Hematopoietic multipotent progenitor cell (in vitro differentiated cells): ENCODE measurements around the gene ACP5. TPM values are rescaled to one million over a fixed set of nuclear protein-coding genes. Genes with fewer than 3 reads are reported as not detected.

Source experiments
- DNase-seq, 3 donors: peaks; one replicate each; pipeline ENCODE4 v3.0.0-alpha.2; 2011 to 2015; ENCODE audit warnings: low read depth in 2 of 3, low spot score in 2 of 3
- total RNA-seq: library from RNA; depleted of rRNA; stranded (reverse); fragments of >200 nt; gene quantifications from one replicate; pipeline ENCODE4 v1.2.3, GENCODE V29; 2012

The ACP5 gene
- total RNA-seq, 1 donor, result 18.0 TPM

DNA sequence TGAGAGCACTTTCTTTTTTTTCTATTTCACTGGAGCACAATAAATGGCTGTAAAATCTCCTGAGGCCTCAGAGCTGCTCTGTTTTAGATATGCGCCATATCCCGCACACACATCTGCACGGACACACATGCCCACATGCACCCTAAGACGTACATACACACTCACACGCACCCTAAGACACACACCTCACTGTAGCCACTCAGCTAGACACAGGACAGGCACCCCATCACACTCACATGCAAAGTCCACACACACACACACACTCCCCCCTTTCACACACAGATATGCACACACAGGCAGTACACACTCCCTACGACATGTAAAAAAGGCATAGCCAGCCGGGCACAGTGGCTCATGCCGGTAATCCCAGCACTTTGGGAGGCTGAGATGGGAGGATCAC, 27.2 kb downstream of the ACP5 start:
- DNase-seq, result no peak

DNA sequence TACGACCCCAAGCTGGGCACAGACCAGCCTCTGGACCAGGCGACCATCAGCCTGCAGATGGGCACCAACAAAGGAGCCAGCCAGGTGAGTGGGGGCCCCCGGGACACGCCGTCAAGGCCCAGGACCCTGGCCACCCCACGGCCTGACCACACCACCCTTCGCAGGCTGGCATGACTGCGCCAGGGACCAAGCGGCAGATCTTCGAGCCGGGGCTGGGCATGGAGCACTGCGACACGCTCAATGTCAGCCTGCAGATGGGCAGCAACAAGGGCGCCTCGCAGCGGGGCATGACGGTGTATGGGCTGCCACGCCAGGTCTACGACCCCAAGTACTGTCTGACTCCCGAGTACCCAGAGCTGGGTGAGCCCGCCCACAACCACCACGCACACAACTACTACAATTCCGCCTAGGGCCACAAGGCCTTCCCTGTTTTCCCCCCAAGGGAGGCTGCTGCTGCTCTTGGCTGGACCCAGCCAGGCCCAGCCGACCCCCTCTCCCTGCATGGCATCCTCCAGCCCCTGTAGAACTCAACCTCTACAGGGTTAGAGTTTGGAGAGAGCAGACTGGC, 28.0 kb downstream of the ACP5 start:
- DNase-seq, result no peak

DNA sequence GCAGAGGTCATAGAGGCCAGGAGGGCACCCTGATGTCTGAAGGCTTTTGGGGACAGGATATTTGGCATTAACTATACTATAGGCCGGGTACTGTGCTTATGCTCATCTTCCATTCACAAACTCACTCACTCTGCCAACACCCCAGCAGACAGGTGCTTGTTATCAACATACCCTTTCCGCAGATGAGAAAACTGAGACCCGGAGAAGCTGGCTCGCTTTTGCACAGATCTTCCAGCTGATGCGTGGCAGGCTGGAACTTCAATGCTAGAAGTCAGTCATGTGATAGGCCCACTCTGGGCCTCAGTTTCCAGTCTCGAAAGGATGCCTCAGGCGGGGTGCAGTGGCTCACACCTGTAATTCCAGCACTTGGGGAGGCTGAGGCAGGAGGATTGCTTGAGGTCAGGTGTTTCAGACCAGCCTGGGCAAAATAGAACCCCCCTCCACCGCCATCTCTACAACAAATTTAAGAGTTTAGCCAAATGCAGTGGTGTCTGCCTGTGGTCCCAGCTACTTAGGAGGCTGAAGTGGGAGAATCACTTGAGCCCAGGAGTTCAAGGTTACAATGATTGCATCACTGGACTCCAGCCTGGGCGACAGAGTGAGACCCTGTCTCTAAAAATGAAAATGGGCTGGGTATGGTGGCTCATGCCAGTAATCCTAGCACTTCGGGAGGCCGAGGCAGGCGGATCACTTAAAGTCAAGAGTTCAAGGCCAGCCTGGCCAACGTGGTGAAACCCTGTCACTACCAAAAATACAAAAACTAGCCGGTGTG, 29.3 kb downstream of the ACP5 start:
- DNase-seq, result no peak

DNA sequence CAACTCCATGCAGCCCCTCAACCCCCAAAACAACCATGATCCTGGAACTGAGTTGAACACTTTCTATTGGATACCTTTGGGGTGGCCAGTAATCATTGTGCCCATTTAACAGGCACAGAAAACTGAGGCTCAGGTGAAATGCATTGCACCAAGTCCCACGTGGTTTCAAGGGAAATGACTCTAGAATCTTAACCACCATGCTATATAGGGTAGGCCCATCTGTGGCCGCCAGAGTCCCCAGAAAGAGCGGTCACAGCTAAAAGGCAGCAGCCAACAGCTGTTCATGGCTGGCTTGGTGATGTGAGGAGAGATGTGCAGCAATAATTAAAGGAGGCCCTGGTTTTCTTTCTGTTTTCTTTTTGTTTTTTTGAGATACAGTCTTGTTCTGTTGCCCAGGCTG, 36.2 kb downstream of the ACP5 start:
- DNase-seq, result no peak

DNA sequence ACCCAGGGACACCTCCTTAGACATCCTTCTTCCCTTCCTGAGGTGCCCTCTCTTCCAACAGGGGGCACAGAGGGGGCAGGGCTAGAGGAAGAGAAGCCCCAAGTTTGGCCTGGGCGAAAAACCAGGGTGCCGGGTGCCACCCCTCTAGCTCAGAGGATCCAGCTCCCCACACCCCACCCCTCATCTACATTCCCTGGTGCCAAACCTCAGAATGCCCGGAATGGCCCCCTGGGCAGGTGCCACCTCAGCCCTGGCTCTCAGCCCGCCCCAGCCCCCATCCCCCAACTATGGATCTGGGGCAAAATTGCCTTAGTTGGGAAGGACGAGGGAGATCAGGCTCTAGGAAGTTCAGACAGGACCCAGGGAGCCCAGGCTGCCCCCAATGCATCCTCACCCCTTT, 36.8 kb downstream of the ACP5 start:
- no peak for DNase-seq

DNA sequence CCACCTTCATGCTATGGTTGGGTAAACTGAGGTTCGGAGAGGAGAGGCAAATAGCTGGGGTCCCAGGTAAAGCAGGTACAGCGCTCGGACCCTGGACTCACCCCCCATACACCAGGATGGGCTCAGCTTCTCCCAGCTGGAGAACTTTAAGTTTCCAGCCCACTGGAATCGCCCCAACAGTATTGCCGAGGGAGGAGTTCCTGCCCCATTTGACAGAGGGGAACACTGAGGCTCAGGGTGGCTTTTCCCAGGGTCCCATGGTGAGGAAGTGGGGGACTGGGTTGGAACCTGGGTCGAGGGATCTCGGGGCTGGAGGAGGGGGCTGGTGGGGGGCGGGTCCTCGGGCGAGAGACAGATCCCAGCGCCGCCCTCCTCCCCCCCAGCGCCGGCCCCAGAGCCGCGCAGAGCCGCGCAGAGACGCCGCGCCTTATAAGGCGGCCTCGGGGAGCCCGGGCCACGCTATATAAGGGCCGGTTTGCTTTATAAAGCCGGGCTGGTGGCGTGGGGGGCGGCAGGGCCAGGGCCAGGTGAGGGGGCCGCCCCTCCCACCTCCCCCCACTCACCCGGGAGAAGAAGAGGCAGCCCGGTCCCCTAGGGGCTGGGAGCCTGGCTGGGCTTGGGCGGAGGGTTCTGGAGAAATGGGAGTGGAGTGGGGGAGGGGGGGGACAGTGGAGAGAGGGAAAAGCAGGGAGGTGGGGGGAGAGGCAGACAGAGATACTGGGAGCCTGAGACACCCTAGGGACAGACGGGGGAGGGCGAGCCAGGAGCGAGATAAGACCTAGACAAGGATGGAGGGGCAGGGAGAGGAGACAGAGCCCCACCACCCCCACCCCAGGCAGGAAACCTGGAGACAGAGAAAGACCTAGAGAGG, 37.7 kb downstream of the ACP5 start:
- no peak for DNase-seq

DNA sequence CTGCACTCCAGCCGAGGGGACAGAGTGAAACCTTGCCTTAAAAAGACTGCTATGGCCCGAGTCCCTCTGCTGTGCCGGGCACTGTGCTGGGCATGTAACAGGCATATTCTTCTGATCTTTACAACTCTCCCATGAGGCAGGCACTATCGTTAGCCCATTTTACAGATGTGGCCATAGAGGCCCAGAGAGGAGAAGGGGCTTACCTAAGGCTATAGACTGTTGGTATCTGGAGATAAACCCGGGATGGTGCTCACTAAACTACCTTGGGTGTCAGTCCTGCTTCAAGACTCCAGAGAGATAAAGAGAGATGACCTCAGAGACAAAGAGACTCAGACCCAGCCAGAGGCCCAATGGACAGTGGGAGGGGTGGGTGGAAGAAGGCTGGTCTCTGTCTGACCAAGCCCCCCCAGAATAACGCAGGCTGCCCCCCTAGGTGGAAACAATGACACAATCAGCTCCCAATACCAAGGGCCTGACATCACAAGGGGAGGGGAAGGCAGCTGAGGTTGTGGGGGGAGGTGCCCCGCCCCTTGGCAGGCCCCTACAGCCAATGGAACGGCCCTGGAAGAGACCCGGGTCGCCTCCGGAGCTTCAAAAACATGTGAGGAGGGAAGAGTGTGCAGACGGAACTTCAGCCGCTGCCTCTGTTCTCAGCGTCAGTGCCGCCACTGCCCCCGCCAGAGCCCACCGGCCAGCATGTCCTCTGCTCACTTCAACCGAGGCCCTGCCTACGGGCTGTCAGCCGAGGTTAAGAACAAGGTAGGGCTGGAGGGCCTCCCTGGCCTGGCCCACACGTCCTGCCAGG, 39.0 kb downstream of the ACP5 start, which contains the start of gene CNN1:
CNN1 (plus strand) TSS at position 620 of the 805 bp plus-strand sequence; CDS start at position 697, 77 bp downstream.
- peak in 2 of 3 donors; percentile 44 to 52 for DNase-seq

DNA sequence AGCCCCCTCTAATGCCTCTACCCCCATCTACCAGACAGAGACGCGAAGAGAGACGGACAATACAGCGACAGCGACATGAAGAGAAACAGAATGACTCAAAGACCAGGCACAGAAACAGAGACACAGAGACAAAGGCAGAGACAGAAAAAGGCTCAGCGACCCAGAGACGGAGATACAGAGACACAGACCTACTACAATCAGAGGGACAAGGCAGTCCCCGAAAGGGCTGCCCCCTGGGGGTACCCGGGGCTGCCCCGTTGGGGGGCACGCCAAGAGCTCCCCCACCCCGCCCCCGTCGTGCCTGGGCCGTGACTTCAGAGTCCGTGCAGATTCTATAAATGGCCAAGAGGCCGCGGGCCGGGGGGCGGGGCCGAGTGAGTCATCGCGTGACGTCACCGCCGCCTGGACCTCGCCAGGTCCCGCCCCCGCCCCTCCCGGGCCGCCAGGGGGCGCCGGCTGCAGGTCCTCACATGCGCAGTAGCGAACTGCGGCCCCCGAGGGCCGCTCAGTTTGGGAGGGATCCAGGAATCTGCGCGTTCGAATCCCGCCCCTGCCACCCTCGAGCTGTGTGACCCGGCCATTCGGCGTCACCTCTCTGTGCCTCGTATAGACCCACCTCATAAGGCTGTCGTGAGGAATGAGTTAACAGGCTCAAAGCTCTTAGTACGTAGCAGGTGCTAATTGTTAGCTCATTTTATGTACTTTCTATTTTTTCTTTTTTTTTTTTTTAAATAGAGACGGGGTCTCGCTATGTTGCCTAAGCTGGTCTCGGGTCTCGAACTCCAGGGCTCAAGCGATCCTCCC, 41.5 kb downstream of the ACP5 start:
- peak; percentile 73 to 86 (median 86) for DNase-seq

DNA sequence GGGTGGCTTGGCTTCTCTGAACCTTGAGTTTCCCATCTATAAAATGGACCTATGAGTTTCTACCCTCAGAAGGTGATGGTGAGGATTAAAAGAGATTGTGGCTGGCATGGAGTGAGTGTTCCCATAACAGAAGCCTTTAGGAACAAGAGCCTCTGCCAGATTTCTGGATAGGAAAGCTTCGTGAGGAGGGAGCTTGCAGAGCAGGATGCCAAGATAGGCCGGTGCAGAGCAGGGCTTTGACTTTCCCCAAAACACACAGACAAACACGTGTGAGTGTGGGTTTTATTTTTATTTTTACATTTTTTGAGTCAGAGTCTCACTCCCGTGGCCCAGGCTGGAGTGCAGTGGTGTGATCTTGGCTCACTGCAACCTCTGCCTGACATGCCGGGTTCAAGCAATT, 42.5 kb downstream of the ACP5 start:
- no peak for DNase-seq

DNA sequence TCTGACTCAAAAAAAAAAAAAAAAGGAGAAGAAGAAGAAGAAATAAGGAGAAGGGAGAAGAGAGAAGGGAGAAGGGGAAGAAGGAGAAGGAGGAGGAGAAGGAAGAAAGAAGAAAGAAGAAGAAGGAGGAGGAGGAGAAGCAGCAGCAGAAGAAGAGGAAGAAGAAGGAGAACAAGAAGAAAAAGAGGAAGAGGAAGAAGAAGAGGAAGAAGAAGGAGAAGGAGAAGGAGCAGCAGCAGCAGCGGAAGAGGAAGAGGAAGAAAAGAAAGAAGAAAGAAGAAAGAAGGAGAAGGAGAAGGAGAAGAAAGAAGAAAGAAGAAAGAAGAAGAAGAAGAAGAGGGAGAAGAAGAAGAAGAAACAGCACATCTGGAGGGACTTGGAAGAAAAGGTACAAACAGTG, 42.9 kb downstream of the ACP5 start:
- no peak for DNase-seq

DNA sequence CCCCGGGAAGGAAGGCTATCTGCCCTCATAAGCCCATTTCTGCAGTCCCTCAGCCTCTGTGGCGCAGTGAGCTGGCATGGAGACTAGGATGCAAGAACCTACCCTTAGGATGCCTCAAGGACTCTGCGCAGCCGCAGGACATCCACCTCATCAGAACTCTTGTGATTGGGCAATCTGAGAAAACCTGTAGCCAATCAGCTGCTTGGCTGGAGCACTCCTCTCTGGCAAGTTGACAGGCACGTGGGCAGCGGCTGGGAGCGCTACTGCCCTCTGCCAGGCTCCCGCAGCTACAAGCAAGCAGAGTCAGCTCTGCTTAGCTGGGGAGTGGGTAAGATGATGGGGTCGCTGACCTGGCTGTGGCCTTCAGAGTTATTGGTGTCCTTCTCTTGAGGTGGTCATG, 47.0 kb downstream of the ACP5 start:
- DNase-seq, result peak in 2 of 3 donors; percentile 83 to 91

DNA sequence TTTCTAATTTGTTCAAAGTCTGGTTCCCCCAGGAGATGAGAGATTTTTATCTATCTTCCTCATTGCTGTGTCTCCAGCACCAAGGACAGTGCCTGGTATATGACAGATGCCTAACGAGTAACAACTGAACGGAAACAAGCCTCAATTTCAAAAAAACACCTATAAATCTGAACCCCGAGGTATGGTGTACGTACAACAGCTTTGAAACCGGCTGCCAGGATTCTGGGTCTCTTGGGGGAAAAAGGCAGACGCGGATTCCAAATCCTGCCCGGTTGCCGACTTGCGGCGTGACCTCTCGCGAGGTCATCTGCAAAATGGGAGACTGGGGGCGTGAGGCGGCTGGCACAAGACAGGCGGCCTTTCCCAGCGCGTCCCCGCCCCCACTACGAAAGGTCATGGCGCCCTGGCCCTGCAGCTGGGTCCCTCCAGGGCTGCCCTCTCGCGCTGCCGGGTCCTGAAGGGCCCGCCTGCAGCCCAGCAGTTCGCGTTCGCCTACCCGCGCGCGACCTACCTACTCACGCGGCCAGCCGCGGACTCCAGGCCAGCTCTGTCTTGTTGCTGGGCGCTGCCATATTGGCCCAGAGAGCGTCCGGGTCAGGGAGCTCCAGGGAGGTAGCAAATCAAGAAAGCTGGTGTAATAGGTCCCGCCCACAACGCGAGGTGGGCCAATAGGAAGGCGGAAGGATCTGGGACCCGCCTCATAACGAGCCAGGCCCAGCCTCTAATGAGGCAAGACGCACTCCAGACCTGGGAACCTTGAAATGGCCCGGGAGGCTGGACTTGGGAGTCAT, 48.7 kb downstream of the ACP5 start, which contains the start of gene ECSIT:
ECSIT (minus strand) TSS at position 584 of the 791 bp plus-strand sequence. CDS start 9,964 bp downstream, outside the sequence.
- DNase-seq, result peak; percentile 74 to 98 (median 97)

Other genes starting within 250 kb of the ACP5 start
- gene RAB3D, start 238.0 kb downstream of the ACP5 start, total RNA-seq, result 114 TPM
- gene TMEM205, start 231.4 kb downstream of the ACP5 start, total RNA-seq, result 187 TPM
- gene CCDC159, start 231.1 kb downstream of the ACP5 start, total RNA-seq, result 14.8 TPM
- gene PLPPR2, start 222.2 kb downstream of the ACP5 start, total RNA-seq, result 8.1 TPM
- gene SWSAP1, start 203.0 kb downstream of the ACP5 start, total RNA-seq, result 4.6 TPM
- 21.8 TPM for gene EPOR, start 193.3 kb downstream of the ACP5 start, total RNA-seq
- gene RGL3, start 158.3 kb downstream of the ACP5 start, total RNA-seq, result not detected
- under 0.01 TPM for gene ODAD3, start 142.5 kb downstream of the ACP5 start, total RNA-seq
- gene PRKCSH, start 142.0 kb downstream of the ACP5 start, total RNA-seq, result 221 TPM
- gene ELAVL3, start 96.6 kb downstream of the ACP5 start, total RNA-seq, result 0.27 TPM
- 12.4 TPM for gene ZNF653, start 71.8 kb downstream of the ACP5 start, total RNA-seq
- 99.4 TPM for gene ECSIT, start 48.5 kb downstream of the ACP5 start, total RNA-seq
- gene CNN1, start 38.8 kb downstream of the ACP5 start, total RNA-seq, result under 0.01 TPM
- gene ELOF1, start 18.4 kb downstream of the ACP5 start, total RNA-seq, result 56.3 TPM
- 13.5 TPM for gene ZNF627, start 19.8 kb upstream of the ACP5 start, total RNA-seq
- gene ZNF823, start 161.3 kb upstream of the ACP5 start, total RNA-seq, result 4.8 TPM
- gene ZNF441, start 189.4 kb upstream of the ACP5 start, total RNA-seq, result 4.6 TPM
- 1.9 TPM for gene ZNF491, start 220.9 kb upstream of the ACP5 start, total RNA-seq
- gene ZNF440, start 236.6 kb upstream of the ACP5 start, total RNA-seq, result 5.7 TPM